Activated T-helper 1 cell treated with anti-CD3 and anti-CD28 coated beads, Interleukin-12 subunit alpha, Interleukin-12 subunit beta, Interleukin-2, Interleukin-4 antibody, amounts not matched to agents 30 ng/mL and 10 ng/mL and 1 ng/mL, durations not matched to agents 14 hours and 24 hours and 36 hours (primary cell): ENCODE measurements around the gene PEX11A. TPM values are rescaled to one million over a fixed set of nuclear protein-coding genes. Genes with fewer than 3 reads are reported as not detected.

Experiments
- DNase-seq: peaks from one replicate; pipeline ENCODE4 v3.0.0; 2021; ENCODE audit warnings: low spot score
- H3K27ac Mint-ChIP-seq: one replicate; pipeline ENCODE4 v1.8.0; 2021; ENCODE audit warnings: mild to moderate bottlenecking, mixed read lengths
- H3K27me3 Mint-ChIP-seq: one replicate; pipeline ENCODE4 v1.8.0; 2022; ENCODE audit warnings: mild to moderate bottlenecking, moderate library complexity, mixed read lengths; ENCODE audit not compliant: insufficient read depth
- H3K36me3 Mint-ChIP-seq: one replicate; pipeline ENCODE4 v1.8.0; 2021; ENCODE audit warnings: low read depth, mixed read lengths
- H3K4me1 Mint-ChIP-seq: one replicate; pipeline ENCODE4 v1.8.0; 2021; ENCODE audit warnings: low read depth, mixed read lengths
- H3K4me3 Mint-ChIP-seq: one replicate; pipeline ENCODE4 v1.8.0; 2021; ENCODE audit warnings: mild to moderate bottlenecking, moderate library complexity, mixed read lengths
- H3K9me3 Mint-ChIP-seq: one replicate; pipeline ENCODE4 v1.8.0; 2021; ENCODE audit warnings: mixed read lengths
- intact Hi-C: fragments of 100-400 bp; cut with micrococcal nuclease; formaldehyde crosslinking; loops from one replicate; pipeline ENCODE4 v1.15.1; 2024
- total RNA-seq: library from RNA; stranded (reverse); gene quantifications from 2 replicates; pipeline ENCODE4 v1.2.3, GENCODE V29; 2022

PEX11A gene
- total RNA-seq, 1 donor from 2014 or later: 1.0 TPM

- intact Hi-C loops: no loop called here
- H3K27ac Mint-ChIP-seq: no peak overlapping the region
- H3K36me3 Mint-ChIP-seq: peaks cover 3% of the 10 kb centered on the region
- no peaks in the 10 kb centered on the region for H3K9me3 Mint-ChIP-seq
- H3K4me1 Mint-ChIP-seq: peaks cover 5% of the 10 kb centered on the region
- DNase-seq: no peak
- H3K27me3 Mint-ChIP-seq: peaks cover 37% of the 10 kb centered on the region
- H3K4me3 Mint-ChIP-seq: no peak overlapping the region
Measured at GRCh38 chr15:89662893-89663626, 27.5 kb downstream of the PEX11A start.

- Mint-ChIP-seq H3K27ac (no peak overlapping the region), H3K27me3 (peaks cover 52% of the 10 kb centered on the region), H3K9me3 (no peaks in the 10 kb centered on the region), H3K4me1 (peaks cover 13% of the 10 kb centered on the region), H3K4me3 (no peak overlapping the region), H3K36me3 (peaks cover 3% of the 10 kb centered on the region)
- intact Hi-C loops: no loop called here
- DNase-seq: no peak
Measured at GRCh38 chr15:89660556-89660955, 30.0 kb downstream of the PEX11A start.

GRCh38 chr15:89659295-89659694, 31.3 kb downstream of the PEX11A start:
- H3K4me1 Mint-ChIP-seq: peaks cover 16% of the 10 kb centered on the region
- no peaks in the 10 kb centered on the region for H3K9me3 Mint-ChIP-seq
- intact Hi-C loops: no loop called here
- H3K27ac Mint-ChIP-seq: no peak overlapping the region
- H3K27me3 Mint-ChIP-seq: peaks cover 54% of the 10 kb centered on the region
- H3K36me3 Mint-ChIP-seq: no peaks in the 10 kb centered on the region
- no peak for DNase-seq
- no peak overlapping the region for H3K4me3 Mint-ChIP-seq

- H3K9me3 Mint-ChIP-seq: no peaks in the 10 kb centered on the region
- no peak overlapping the region for H3K4me3 Mint-ChIP-seq
- intact Hi-C loops: no loop called here
- H3K4me1 Mint-ChIP-seq: peaks cover 17% of the 10 kb centered on the region
- H3K27me3 Mint-ChIP-seq: peaks cover 59% of the 10 kb centered on the region
- H3K27ac Mint-ChIP-seq: no peak overlapping the region
- DNase-seq: no peak
- no peaks in the 10 kb centered on the region for H3K36me3 Mint-ChIP-seq
Measured at GRCh38 chr15:89657686-89658200, 32.8 kb downstream of the PEX11A start.

- Mint-ChIP-seq H3K4me3 (peak overlapping the region; percentile 65), H3K9me3 (no peaks in the 10 kb centered on the region), H3K36me3 (no peaks in the 10 kb centered on the region), H3K27me3 (peaks cover 50% of the 10 kb centered on the region), H3K4me1 (peaks cover 17% of the 10 kb centered on the region), H3K27ac (no peak overlapping the region)
- intact Hi-C loops: no loop called here
- no peak for DNase-seq
Measured at GRCh38 chr15:89656116-89656815, 34.3 kb downstream of the PEX11A start.

GRCh38 chr15:89654847-89655805, 35.4 kb downstream of the PEX11A start, which contains the start of gene KIF7:
TSS of gene KIF7 (minus strand) at chr15:89655467. CDS start at chr15:89652930, 2,537 bp downstream.
- Mint-ChIP-seq H3K27ac (no peak within 1 kb of the TSS), H3K4me1 (peaks cover 17% of the 10 kb centered on the region), H3K4me3 (peak within 1 kb of the TSS; percentile 79), H3K27me3 (peaks cover 41% of the 10 kb centered on the region), H3K36me3 (no peaks in the 10 kb centered on the region), H3K9me3 (no peaks in the 10 kb centered on the region)
- intact Hi-C loops: no loop called here
- DNase-seq: no peak

GRCh38 chr15:89654301-89654761, 36.2 kb downstream of the PEX11A start:
- peak overlapping the region; percentile 79 for H3K4me3 Mint-ChIP-seq
- peaks cover 34% of the 10 kb centered on the region for H3K27me3 Mint-ChIP-seq
- no peak for DNase-seq
- H3K36me3 Mint-ChIP-seq: no peaks in the 10 kb centered on the region
- peaks cover 17% of the 10 kb centered on the region for H3K4me1 Mint-ChIP-seq
- H3K9me3 Mint-ChIP-seq: no peaks in the 10 kb centered on the region
- H3K27ac Mint-ChIP-seq: no peak overlapping the region
- intact Hi-C loops: no loop called here

GRCh38 chr15:89653578-89653977, 37.0 kb downstream of the PEX11A start:
- no peak overlapping the region for H3K4me3 Mint-ChIP-seq
- H3K36me3 Mint-ChIP-seq: no peaks in the 10 kb centered on the region
- peaks cover 17% of the 10 kb centered on the region for H3K4me1 Mint-ChIP-seq
- intact Hi-C loops: no loop called here
- peaks cover 30% of the 10 kb centered on the region for H3K27me3 Mint-ChIP-seq
- DNase-seq: no peak
- H3K27ac Mint-ChIP-seq: no peak overlapping the region
- H3K9me3 Mint-ChIP-seq: no peaks in the 10 kb centered on the region

- Mint-ChIP-seq H3K9me3 (no peaks in the 10 kb centered on the region), H3K27ac (no peak overlapping the region), H3K36me3 (no peaks in the 10 kb centered on the region), H3K4me3 (no peak overlapping the region), H3K4me1 (peaks cover 17% of the 10 kb centered on the region), H3K27me3 (peaks cover 30% of the 10 kb centered on the region)
- intact Hi-C loops: no loop called here
- no peak for DNase-seq
Measured at GRCh38 chr15:89652666-89653065, 37.9 kb downstream of the PEX11A start.

- H3K27me3 Mint-ChIP-seq: peaks cover 30% of the 10 kb centered on the region
- H3K9me3 Mint-ChIP-seq: no peaks in the 10 kb centered on the region
- H3K4me3 Mint-ChIP-seq: no peak overlapping the region
- no peaks in the 10 kb centered on the region for H3K36me3 Mint-ChIP-seq
- H3K4me1 Mint-ChIP-seq: peaks cover 17% of the 10 kb centered on the region
- intact Hi-C loops: no loop called here
- DNase-seq: no peak
- H3K27ac Mint-ChIP-seq: no peak overlapping the region
Measured at GRCh38 chr15:89652131-89652530, 38.4 kb downstream of the PEX11A start.

- Mint-ChIP-seq H3K4me1 (peaks cover 5% of the 10 kb centered on the region), H3K36me3 (no peaks in the 10 kb centered on the region), H3K4me3 (no peak overlapping the region)
Measured at GRCh38 chr15:89649716-89650115, 40.8 kb downstream of the PEX11A start.

GRCh38 chr15:89649013-89649625, 41.4 kb downstream of the PEX11A start:
- DNase-seq: no peak
- peaks cover 7% of the 10 kb centered on the region for H3K27me3 Mint-ChIP-seq
- intact Hi-C loops: no loop called here
- H3K36me3 Mint-ChIP-seq: no peaks in the 10 kb centered on the region
- no peaks in the 10 kb centered on the region for H3K9me3 Mint-ChIP-seq
- H3K4me3 Mint-ChIP-seq: no peak overlapping the region
- no peak overlapping the region for H3K27ac Mint-ChIP-seq
- no peaks in the 10 kb centered on the region for H3K4me1 Mint-ChIP-seq

More at GRCh38 chr15:89649716-89650115, 40.8 kb downstream of the PEX11A start:
- H3K9me3 Mint-ChIP-seq: no peaks in the 10 kb centered on the region
- no peak for DNase-seq
- intact Hi-C loops: no loop called here
- no peak overlapping the region for H3K27ac Mint-ChIP-seq
- H3K27me3 Mint-ChIP-seq: peaks cover 13% of the 10 kb centered on the region
